ENCODE results near the gene DES.
A peak's percentile ranks its signal among the peaks of the same experiment; 100 is the strongest.

Gene DES

DNA sequence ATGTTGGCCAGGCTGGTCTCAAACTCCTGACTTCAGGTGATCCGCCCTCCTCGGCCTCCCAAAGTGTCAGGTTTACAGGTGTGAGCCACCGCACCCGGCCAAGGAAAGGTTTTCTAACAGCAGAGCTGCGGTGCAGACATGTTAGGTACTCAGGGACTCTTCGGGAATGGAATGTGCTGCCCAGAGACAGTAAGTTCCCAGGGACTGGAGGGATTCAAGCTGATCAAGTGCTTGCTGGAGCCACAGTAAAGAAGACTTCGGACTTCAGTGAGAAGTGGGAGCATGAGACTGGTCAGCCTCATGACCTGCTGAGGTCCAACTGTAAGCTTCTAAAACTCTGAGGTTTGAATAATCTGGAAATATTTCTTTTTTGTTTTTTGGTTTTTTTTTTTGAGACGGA, 7.8 kb upstream of the DES start:
- Histone ChIP-seq H3K36me3 (no peaks in the 10 kb centered on the region), H3K4me2 (no peak overlapping the region), H3K9ac (no peak overlapping the region), H3K9me3 (replicated peaks in 1 of 11) (peaks cover 7 to 18% (median 10%) of the 10 kb centered on the region in 11 experiments; a peak in 19 of 22 replicates), H4K20me1 (no peaks in the 10 kb centered on the region), H3K4me3 (no peak overlapping the region), H3K27ac (no peak overlapping the region), H3K4me1 (peaks cover 0 to 5% (median 0%) of the 10 kb centered on the region in 10 experiments; a peak in 2 of 20 replicates), H3K27me3 (no peaks in the 10 kb centered on the region)
- no peak for TF ChIP-seq Cebpa-rat (IDR thresholded peaks at IDR 0.05)

DNA sequence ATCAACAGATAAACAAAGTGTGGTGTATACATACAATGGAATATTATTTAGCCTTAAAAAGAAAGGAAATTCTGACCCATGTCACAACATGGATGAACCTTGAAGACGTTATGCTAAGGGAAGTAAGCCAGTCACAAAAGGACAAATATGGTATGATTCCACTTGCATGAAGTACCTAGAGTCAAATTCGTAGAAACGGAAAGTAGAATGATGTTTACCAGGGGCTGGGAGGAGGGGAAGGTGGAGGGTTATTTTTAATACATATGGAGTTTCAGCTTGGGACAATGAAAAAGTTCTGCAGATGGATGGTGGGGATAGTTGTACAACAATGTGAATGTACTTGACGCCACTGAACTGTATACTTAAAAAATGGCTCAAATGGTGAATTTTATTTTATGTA, 3.3 kb upstream of the DES start:
- H3K9me3 ChIP-seq (replicated peaks in 1 of 11) = peaks cover 7 to 18% (median 10%) of the 10 kb centered on the region in 11 experiments; a peak in 19 of 22 replicates
- TF ChIP-seq Cebpa-rat (IDR thresholded peaks at IDR 0.05) = no peak
- H3K27me3 ChIP-seq = no peaks in the 10 kb centered on the region
- no peak overlapping the region for H3K9ac ChIP-seq
- no peaks in the 10 kb centered on the region for H4K20me1 ChIP-seq
- no peaks in the 10 kb centered on the region for H3K36me3 ChIP-seq
- H3K27ac ChIP-seq = no peak overlapping the region
- H3K4me2 ChIP-seq = no peak overlapping the region
- no peak overlapping the region for H3K4me3 ChIP-seq
- peaks cover 11 to 39% (median 30%) of the 10 kb centered on the region in 10 experiments for H3K4me1 ChIP-seq

DNA sequence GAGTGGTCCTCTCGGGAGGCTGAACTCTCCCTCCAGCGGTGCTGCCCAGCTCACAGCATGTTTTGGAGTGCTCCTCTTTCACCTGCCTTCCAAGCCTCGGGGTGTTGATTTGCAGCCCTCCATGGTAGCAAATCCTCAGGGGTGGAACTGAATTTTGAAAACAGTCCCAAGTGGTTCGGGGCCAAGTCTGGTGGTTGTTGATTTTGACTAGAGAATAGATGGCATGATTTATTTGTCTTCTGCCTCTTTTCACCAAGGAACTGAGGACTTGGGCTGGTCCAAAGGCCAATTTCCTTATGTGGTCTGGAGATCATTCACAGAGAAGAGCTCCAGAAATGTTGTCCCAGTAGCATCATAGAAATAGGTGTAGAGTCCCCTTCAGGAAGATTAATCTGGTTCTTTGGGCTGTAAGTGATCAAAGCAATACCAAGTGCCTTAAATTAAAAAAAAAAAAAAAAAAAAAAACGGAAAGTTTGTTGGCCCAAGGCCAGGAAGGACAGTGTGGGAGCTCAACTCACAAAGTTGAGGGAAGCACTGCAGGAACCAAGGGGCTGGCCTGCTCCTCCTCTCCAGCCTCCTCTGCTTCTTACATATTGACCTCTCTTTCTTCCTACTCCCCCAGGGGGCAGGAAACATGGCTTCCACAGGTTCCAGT, 2.5 kb upstream of the DES start:
- H3K27me3 ChIP-seq = no peaks in the 10 kb centered on the region
- H3K27ac ChIP-seq = 0 out of 22 replicates have a peak overlapping the region, but pooled peaks of 1 of the 11 experiments have one; percentile 20
- H3K36me3 ChIP-seq = no peaks in the 10 kb centered on the region
- peak overlapping the region in 10 of 11 experiments; percentile 4 to 70 (median 50); a peak in 13 of 22 replicates for H3K4me2 ChIP-seq
- peaks cover 7 to 18% (median 10%) of the 10 kb centered on the region in 11 experiments; a peak in 19 of 22 replicates for H3K9me3 ChIP-seq (replicated peaks in 1 of 11)
- TF ChIP-seq Cebpa-rat (IDR thresholded peaks at IDR 0.05) = no peak
- no peak overlapping the region for H3K9ac ChIP-seq
- H4K20me1 ChIP-seq = no peaks in the 10 kb centered on the region
- peaks cover 16 to 47% (median 31%) of the 10 kb centered on the region in 10 experiments for H3K4me1 ChIP-seq
- no peak overlapping the region for H3K4me3 ChIP-seq

DNA sequence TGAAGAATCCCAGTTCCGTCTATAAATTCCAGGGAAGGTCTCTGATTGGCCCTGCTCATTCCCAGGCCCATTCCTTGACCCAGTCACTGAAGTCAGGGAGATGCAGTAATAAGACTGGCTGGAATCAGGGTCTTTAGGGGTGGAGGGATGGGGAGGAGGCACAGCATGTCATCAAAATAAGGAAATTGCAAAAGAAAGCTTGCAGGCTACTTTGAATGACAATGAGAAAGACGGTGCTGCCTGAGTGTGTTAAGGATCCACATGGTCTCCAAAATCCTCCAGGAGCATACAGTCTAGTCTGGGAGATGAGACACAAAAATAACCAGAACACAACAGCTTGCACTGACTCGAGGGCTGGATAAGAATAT, 2.0 kb upstream of the DES start:
- peak overlapping the region in 1 of 11 experiments; percentile 34; a peak in 1 of 22 replicates for H3K27ac ChIP-seq
- peaks cover 7 to 18% (median 10%) of the 10 kb centered on the region in 11 experiments; a peak in 19 of 22 replicates for H3K9me3 ChIP-seq (replicated peaks in 1 of 11)
- H3K27me3 ChIP-seq = no peaks in the 10 kb centered on the region
- no peaks in the 10 kb centered on the region for H3K36me3 ChIP-seq
- peak overlapping the region in 10 of 11 experiments; percentile 4 to 70 (median 50); a peak in 14 of 22 replicates for H3K4me2 ChIP-seq
- no peak overlapping the region for H3K9ac ChIP-seq
- no peak for TF ChIP-seq Cebpa-rat (IDR thresholded peaks at IDR 0.05)
- no peak overlapping the region for H3K4me3 ChIP-seq
- H4K20me1 ChIP-seq = no peaks in the 10 kb centered on the region
- peaks cover 16 to 47% (median 31%) of the 10 kb centered on the region in 10 experiments for H3K4me1 ChIP-seq

DNA sequence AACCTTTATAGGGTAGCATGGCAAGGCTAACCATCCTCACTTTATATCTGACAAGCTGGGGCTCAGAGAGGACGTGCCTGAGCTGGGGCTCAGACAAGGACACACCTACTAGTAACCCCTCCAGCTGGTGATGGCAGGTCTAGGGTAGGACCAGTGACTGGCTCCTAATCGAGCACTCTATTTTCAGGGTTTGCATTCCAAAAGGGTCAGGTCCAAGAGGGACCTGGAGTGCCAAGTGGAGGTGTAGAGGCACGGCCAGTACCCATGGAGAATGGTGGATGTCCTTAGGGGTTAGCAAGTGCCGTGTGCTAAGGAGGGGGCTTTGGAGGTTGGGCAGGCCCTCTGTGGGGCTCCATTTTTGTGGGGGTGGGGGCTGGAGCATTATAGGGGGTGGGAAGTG, 1.2 kb upstream of the DES start:
- no peak overlapping the region for H3K9ac ChIP-seq
- no peak for TF ChIP-seq Cebpa-rat (IDR thresholded peaks at IDR 0.05)
- peak overlapping the region in 1 of 11 experiments; percentile 34; a peak in 1 of 22 replicates for H3K27ac ChIP-seq
- H3K4me3 ChIP-seq = no peak overlapping the region
- H3K27me3 ChIP-seq = no peaks in the 10 kb centered on the region
- peak overlapping the region in 10 of 11 experiments; percentile 2 to 70 (median 64); a peak in 14 of 22 replicates for H3K4me2 ChIP-seq
- H3K36me3 ChIP-seq = no peaks in the 10 kb centered on the region
- H3K4me1 ChIP-seq = peaks cover 16 to 47% (median 31%) of the 10 kb centered on the region in 10 experiments
- no peaks in the 10 kb centered on the region for H4K20me1 ChIP-seq
- peaks cover 6 to 14% (median 7%) of the 10 kb centered on the region in 11 experiments; a peak in 19 of 22 replicates for H3K9me3 ChIP-seq (replicated peaks in 1 of 11)

DNA sequence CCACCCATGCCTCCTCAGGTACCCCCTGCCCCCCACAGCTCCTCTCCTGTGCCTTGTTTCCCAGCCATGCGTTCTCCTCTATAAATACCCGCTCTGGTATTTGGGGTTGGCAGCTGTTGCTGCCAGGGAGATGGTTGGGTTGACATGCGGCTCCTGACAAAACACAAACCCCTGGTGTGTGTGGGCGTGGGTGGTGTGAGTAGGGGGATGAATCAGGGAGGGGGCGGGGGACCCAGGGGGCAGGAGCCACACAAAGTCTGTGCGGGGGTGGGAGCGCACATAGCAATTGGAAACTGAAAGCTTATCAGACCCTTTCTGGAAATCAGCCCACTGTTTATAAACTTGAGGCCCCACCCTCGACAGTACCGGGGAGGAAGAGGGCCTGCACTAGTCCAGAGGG, 803 bp upstream of the DES start:
- Histone ChIP-seq H3K9me3 (replicated peaks in 1 of 11) (peaks cover 2 to 9% (median 3%) of the 10 kb centered on the region in 11 experiments; a peak in 19 of 22 replicates), H3K27me3 (no peaks in the 10 kb centered on the region), H3K4me2 (peak overlapping the region in 10 of 11 experiments; percentile 40 to 70 (median 66); a peak in 17 of 22 replicates), H3K36me3 (no peaks in the 10 kb centered on the region), H3K4me3 (no peak overlapping the region), H3K9ac (peak overlapping the region in 1 of 11 experiments; percentile 33; a peak in 2 of 22 replicates), H3K4me1 (peaks cover 16 to 47% (median 31%) of the 10 kb centered on the region in 10 experiments), H4K20me1 (no peaks in the 10 kb centered on the region), H3K27ac (peak overlapping the region in 2 of 11 experiments; percentile 32 to 49; a peak in 2 of 22 replicates)
- no peak for TF ChIP-seq Cebpa-rat (IDR thresholded peaks at IDR 0.05)

DNA sequence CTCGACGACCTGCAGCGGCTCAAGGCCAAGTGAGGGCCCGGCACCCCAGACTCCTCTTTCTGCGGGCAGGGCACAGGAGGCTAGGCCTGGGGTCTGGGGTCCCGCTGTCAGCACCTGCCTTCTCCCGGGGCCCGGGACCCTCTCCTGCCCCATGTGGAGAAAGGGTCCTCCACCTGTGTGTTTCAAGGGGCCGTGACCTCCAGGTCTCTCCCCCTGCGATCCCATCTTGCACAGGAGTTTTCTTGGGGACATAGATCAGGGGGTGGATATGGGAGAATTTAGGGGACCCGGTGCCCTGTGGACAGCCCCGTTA, 791 bp downstream of the DES start:
- Histone ChIP-seq H4K20me1 (no peaks in the 10 kb centered on the region), H3K36me3 (no peaks in the 10 kb centered on the region), H3K27me3 (no peaks in the 10 kb centered on the region), H3K9me3 (replicated peaks in 1 of 11) (no peaks in the 10 kb centered on the region), H3K9ac (no peak overlapping the region), H3K27ac (peak overlapping the region in 2 of 11 experiments; percentile 47 to 50; a peak in 3 of 22 replicates), H3K4me3 (no peak overlapping the region), H3K4me2 (peak overlapping the region in 4 of 11 experiments; percentile 46 to 64 (median 56); a peak in 6 of 22 replicates), H3K4me1 (peaks cover 16 to 47% (median 31%) of the 10 kb centered on the region in 10 experiments)
- TF ChIP-seq Cebpa-rat (IDR thresholded peaks at IDR 0.05) = no peak

DNA sequence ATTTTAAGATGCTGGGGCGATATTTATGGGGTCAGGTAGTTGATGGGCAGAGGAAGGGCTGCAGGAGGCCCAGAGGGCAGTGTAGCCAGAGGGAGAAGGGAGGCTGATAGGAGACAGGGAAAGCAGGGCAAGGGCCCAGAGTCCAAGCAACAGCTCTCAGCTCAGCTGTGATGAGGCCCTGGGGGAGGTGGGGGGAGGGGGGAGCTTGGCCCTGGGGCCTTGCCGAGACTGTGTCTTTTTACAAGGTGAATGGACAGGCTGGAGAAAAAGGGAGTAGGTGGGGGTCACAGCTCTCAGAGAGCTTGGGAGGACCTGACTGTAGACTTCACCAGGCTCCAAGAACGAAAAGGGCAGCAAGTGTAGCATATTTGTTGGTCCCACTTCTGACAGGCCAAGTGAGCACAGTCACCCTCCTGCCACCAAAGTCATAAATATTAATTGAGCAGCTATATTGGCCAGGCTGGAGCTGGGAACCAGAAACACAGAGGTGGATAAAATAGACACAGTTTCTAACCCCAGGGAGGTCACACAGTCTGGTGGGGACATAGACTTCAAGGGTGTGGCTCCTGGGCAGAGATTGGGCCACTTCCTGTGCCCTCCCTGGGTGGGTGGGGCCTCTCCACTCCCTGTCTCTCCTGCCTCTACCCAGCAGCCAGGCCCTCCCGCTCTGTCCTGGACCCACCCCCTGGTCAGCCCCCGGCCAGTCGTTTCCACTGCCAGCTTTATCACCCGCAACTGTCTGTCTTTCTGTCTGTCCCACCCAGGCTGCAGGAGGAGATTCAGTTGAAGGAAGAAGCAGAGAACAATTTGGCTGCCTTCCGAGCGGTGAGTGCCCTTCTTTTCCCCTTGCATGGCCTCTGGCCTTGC, 1.4 kb downstream of the DES start:
- no peak for TF ChIP-seq Cebpa-rat (IDR thresholded peaks at IDR 0.05)
- no peaks in the 10 kb centered on the region for H3K9me3 ChIP-seq (replicated peaks in 1 of 11)
- 0 out of 22 replicates have a peak overlapping the region, but pooled peaks of 1 of the 11 experiments have one; percentile 26 for H3K9ac ChIP-seq
- H3K27ac ChIP-seq = peak overlapping the region in 3 of 11 experiments; percentile 35 to 50 (median 47); a peak in 5 of 22 replicates
- no peaks in the 10 kb centered on the region for H4K20me1 ChIP-seq
- no peaks in the 10 kb centered on the region for H3K27me3 ChIP-seq
- no peaks in the 10 kb centered on the region for H3K36me3 ChIP-seq
- peaks cover 16 to 47% (median 31%) of the 10 kb centered on the region in 10 experiments for H3K4me1 ChIP-seq
- no peak overlapping the region; a peak in 1 of 20 replicates for H3K4me3 ChIP-seq
- H3K4me2 ChIP-seq = peak overlapping the region in 5 of 11 experiments; percentile 34 to 64 (median 52); a peak in 9 of 22 replicates

DNA sequence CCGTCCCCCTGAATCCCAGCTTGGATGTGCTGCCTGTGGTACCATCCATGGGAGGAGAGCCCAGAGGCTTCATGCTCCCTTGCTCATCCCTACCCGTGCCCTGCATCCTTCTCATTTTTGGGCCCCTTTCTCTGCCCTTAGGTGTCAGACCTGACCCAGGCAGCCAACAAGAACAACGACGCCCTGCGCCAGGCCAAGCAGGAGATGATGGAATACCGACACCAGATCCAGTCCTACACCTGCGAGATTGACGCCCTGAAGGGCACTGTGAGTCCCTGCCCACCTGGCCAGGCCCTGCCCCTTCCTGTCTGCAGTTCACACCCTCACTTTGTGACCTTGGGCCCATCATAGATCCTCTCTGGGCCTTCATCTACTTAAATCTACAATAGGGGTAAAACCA, 2.5 kb downstream of the DES start:
- peak overlapping the region in 3 of 11 experiments; percentile 52 to 64 (median 59); a peak in 2 of 22 replicates for H3K4me2 ChIP-seq
- no peak overlapping the region for H3K9ac ChIP-seq
- H3K27ac ChIP-seq = no peak overlapping the region; a peak in 1 of 22 replicates
- no peaks in the 10 kb centered on the region for H4K20me1 ChIP-seq
- no peaks in the 10 kb centered on the region for H3K36me3 ChIP-seq
- no peak overlapping the region for H3K4me3 ChIP-seq
- H3K4me1 ChIP-seq = peaks cover 16 to 47% (median 30%) of the 10 kb centered on the region in 10 experiments
- H3K9me3 ChIP-seq (replicated peaks in 1 of 11) = no peaks in the 10 kb centered on the region
- no peak for TF ChIP-seq Cebpa-rat (IDR thresholded peaks at IDR 0.05)
- no peaks in the 10 kb centered on the region for H3K27me3 ChIP-seq

Measured in BLaER1 treated with 17β-estradiol and CSF1 and Interleukin-3, amounts not matched to agents 10 nM and 100 nM (cell line).